Measurements from ENCODE around the gene SMIM35.

Gene SMIM35

GRCh38 chr11:118000067-118000849 is 86.5 kb downstream of the SMIM35 start:
- DNase-seq: no peak

- DNase-seq: no peak
Measured at GRCh38 chr11:117999354-117999993, 87.3 kb downstream of the SMIM35 start.

GRCh38 chr11:117998664-117999353 is 88.0 kb downstream of the SMIM35 start:
- no peak for DNase-seq

GRCh38 chr11:117997823-117998579 is 88.8 kb downstream of the SMIM35 start:
- DNase-seq: peak; percentile 77

GRCh38 chr11:117997406-117997805 is 89.4 kb downstream of the SMIM35 start:
- DNase-seq: no peak

- no peak for DNase-seq
Measured at GRCh38 chr11:117996058-117996457, 90.7 kb downstream of the SMIM35 start.

GRCh38 chr11:117995472-117995871 is 91.3 kb downstream of the SMIM35 start:
- DNase-seq: no peak

GRCh38 chr11:117993988-117994745 is 92.6 kb downstream of the SMIM35 start:
- no peak for DNase-seq

- no peak for DNase-seq
Measured at GRCh38 chr11:117992620-117993019, 94.1 kb downstream of the SMIM35 start.

- DNase-seq: no peak
Measured at GRCh38 chr11:117992136-117992535, 94.6 kb downstream of the SMIM35 start.

GRCh38 chr11:117989351-117990102 is 97.2 kb downstream of the SMIM35 start:
- DNase-seq: no peak

- peak; percentile 92 for DNase-seq
Measured at GRCh38 chr11:117986981-117987574, 99.7 kb downstream of the SMIM35 start.

GRCh38 chr11:117985953-117986887 is 100.5 kb downstream of the SMIM35 start, which contains the start of gene IL10RA:
Gene IL10RA, plus strand, starts transcription at chr11:117986394. Its CDS starts 74 bp downstream, at chr11:117986468.
- peak; percentile 93 for DNase-seq

GRCh38 chr11:117984476-117984875 is 102.3 kb downstream of the SMIM35 start:
- DNase-seq: no peak

- DNase-seq: no peak
Measured at GRCh38 chr11:117983163-117983475, 103.6 kb downstream of the SMIM35 start.

GRCh38 chr11:117980720-117981119 is 106.0 kb downstream of the SMIM35 start:
- DNase-seq: no peak

- DNase-seq: no peak
Measured at GRCh38 chr11:117980280-117980679, 106.5 kb downstream of the SMIM35 start.

GRCh38 chr11:117979481-117980211 is 107.1 kb downstream of the SMIM35 start:
- DNase-seq: peak; percentile 46

- DNase-seq: no peak
Measured at GRCh38 chr11:117978991-117979390, 107.8 kb downstream of the SMIM35 start.
